ENCODE data around the gene ZFP90.

DNA sequence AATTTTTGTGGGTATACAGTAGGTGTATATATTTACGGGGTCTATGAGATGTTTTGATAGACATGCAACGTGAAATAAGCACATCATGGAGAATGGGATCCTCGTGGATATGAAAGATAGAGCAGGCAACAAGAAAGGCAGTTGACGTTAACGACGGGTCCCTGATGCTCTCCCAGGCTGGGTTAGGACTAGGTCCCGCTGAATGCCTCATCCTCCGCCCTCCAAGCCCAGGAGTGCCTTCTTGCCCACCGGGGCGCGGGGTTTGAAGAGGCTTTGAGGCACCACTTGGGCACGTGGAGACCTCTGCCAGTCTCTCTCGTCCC lies 9.5 kb upstream of the ZFP90 start:
- TF ChIP-seq, protein P1, sequence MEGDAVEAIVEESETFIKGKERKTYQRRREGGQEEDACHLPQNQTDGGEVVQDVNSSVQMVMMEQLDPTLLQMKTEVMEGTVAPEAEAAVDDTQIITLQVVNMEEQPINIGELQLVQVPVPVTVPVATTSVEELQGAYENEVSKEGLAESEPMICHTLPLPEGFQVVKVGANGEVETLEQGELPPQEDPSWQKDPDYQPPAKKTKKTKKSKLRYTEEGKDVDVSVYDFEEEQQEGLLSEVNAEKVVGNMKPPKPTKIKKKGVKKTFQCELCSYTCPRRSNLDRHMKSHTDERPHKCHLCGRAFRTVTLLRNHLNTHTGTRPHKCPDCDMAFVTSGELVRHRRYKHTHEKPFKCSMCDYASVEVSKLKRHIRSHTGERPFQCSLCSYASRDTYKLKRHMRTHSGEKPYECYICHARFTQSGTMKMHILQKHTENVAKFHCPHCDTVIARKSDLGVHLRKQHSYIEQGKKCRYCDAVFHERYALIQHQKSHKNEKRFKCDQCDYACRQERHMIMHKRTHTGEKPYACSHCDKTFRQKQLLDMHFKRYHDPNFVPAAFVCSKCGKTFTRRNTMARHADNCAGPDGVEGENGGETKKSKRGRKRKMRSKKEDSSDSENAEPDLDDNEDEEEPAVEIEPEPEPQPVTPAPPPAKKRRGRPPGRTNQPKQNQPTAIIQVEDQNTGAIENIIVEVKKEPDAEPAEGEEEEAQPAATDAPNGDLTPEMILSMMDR (IDR thresholded peaks at IDR 0.05): no peak
- no peak for TF ChIP-seq EP300 (IDR thresholded peaks at IDR 0.05)
- TF ChIP-seq POLR2A (IDR thresholded peaks at IDR 0.05): no peak
- TF ChIP-seq POLR2AphosphoS5 (IDR thresholded peaks at IDR 0.05): no peak
